T-cell (primary cell): ENCODE data around the gene TENM4. TPM values are rescaled to one million over a fixed set of nuclear protein-coding genes. Genes with fewer than 3 reads are reported as not detected.

ENCODE experiments used
- ATAC-seq, 4 experiments: fragments of 200-7000 bp in 3 of 4; fragments of 150-1000 bp in 1 of 4; cut with Tn5 transposase; replicated peaks in 1 of 4; 1 replicate in 3 of 4; 2 replicates in 1 of 4; pipeline ENCODE4 v1.10.0; 2021; ENCODE audit warnings: moderate library complexity in 3 of 4, mild to moderate bottlenecking in 2 of 4, moderate number of reproducible peaks in 1 of 4
- CTCF ChIA-PET, 2 donors: fragments of 300-600 bp; sonication (Branson Sonifier 250); formaldehyde crosslinking; loops; one replicate each; lab custom pipeline; 2022; ENCODE audit warnings: antibody characterized with exemption in 2 of 2; lab: Charles Lee
- POLR2A ChIA-PET, 2 donors: fragments of 300-600 bp; sonication (Branson Sonifier 250); formaldehyde crosslinking; loops; one replicate each; lab custom pipeline; 2022; ENCODE audit warnings: antibody characterized with exemption in 2 of 2; lab: Charles Lee
- DNase-seq, 35 experiments: peaks; one replicate each; pipeline versions ENCODE4 v3.0.0 to v3.0.0-alpha.2; 2013 to 2023
- H3K27ac ChIP-seq: one replicate; pipeline ENCODE4 v1.5.1; 2013; ENCODE audit warnings: low read length
- H3K27me3 ChIP-seq, 2 experiments: replicated peaks in 1 of 2; 1 replicate in 1 of 2; 2 replicates in 1 of 2; pipeline versions ENCODE4 v1.6.1 to v1.7.0; 2013; ENCODE audit warnings: low read length in 1 of 2, mixed read lengths in 1 of 2; ENCODE audit not compliant: control insufficient read depth in 2 of 2, insufficient read depth in 2 of 2; ENCODE audit errors: extremely low read depth in 1 of 2
- H3K36me3 ChIP-seq, 2 donors: 1 replicate in 1 of 2; 2 replicates in 1 of 2; pipeline versions ENCODE4 v1.6.1 to v1.7.0; 2013; ENCODE audit warnings: low read length in 1 of 2; ENCODE audit not compliant: control insufficient read depth in 2 of 2, insufficient read depth in 1 of 2; ENCODE audit errors: extremely low read depth in 1 of 2
- H3K4me1 ChIP-seq, 2 experiments: 1 replicate in 1 of 2; 2 replicates in 1 of 2; pipeline versions ENCODE4 v1.6.1 to v1.7.0; 2013; ENCODE audit warnings: low read length in 2 of 2, mixed read lengths in 1 of 2; ENCODE audit not compliant: insufficient read depth in 2 of 2, control insufficient read depth in 1 of 2; ENCODE audit errors: extremely low read depth in 1 of 2
- H3K4me3 ChIP-seq, 2 donors: 1 replicate in 1 of 2; 2 replicates in 1 of 2; pipeline versions ENCODE4 v1.5.1 to v1.7.0; 2013; ENCODE audit warnings: mild to moderate bottlenecking in 2 of 2, low read length in 1 of 2, moderate library complexity in 1 of 2; ENCODE audit not compliant: control insufficient read depth in 1 of 2; ENCODE audit errors: extremely low read depth in 1 of 2
- H3K9me3 ChIP-seq: 2 replicates; pipeline ENCODE4 v1.7.0; 2013
- H3K27ac Mint-ChIP-seq, 2 donors: one replicate each; pipeline ENCODE4 v1.8.0; 2020 to 2021; ENCODE audit warnings: mild to moderate bottlenecking in 2 of 2, mixed read lengths in 2 of 2
- H3K27me3 Mint-ChIP-seq, 2 donors: one replicate each; pipeline ENCODE4 v1.8.0; 2021 to 2022; ENCODE audit warnings: mixed read lengths in 2 of 2
- H3K36me3 Mint-ChIP-seq: one replicate; pipeline ENCODE4 v1.8.0; 2021; ENCODE audit warnings: mixed read lengths
- H3K4me1 Mint-ChIP-seq, 3 donors: one replicate each; pipeline ENCODE4 v1.8.0; 2020 to 2022; ENCODE audit warnings: mixed read lengths in 3 of 3, mild to moderate bottlenecking in 1 of 3
- H3K4me3 Mint-ChIP-seq, 3 donors: one replicate each; pipeline ENCODE4 v1.8.0; 2020 to 2022; ENCODE audit warnings: mild to moderate bottlenecking in 3 of 3, mixed read lengths in 3 of 3, moderate library complexity in 3 of 3
- H3K9me3 Mint-ChIP-seq, 3 donors: one replicate each; pipeline ENCODE4 v1.8.0; 2020 to 2022; ENCODE audit warnings: mixed read lengths in 3 of 3
- WGBS: methylation state at CpG from one replicate; pipeline ENCODE4 v1.1.5; 2013; ENCODE audit warnings: missing lambda C conversion rate; ENCODE audit not compliant: insufficient coverage; 5-methylcytosine and 5-hydroxymethylcytosine counted together
- total RNA-seq, 35 experiments: library from RNA in 6 of 35; stranded (reverse) in 6 of 35; fragments of 120-200 nt in 1 of 35; gene quantifications; one replicate each; pipeline versions ENCODE4 v1.2.1 to v1.2.4 and lab custom pipeline; 2013 to 2026

Gene TENM4
- total RNA-seq, 5 donors from 2014 or later (not counting 1 experiment from before 2014, with no cell fraction given), result 0.03 to 0.35 (median 0.03) TPM; not detected in 2

DNA sequence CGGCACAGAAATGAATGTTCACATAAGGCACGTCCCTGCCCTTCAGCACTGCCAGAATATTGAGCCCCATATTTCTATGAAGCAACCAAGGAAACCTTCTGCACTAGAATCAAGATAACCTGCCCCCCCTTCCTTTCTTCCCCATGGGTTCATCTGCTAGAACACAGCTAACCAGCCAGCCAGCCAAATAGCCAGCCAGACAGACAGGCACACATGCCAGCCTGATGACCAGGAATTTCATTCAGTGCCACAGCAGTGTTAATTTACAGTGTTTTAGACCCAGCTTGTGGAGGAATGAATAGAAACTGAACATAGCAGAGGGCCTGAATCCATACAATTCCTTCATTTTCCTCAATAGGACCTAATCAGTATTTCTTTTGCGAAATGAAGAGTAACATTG lies 57.0 kb downstream of the TENM4 start:
- POLR2A ChIA-PET, result no interaction called here
- Histone ChIP-seq H3K36me3 (no peaks in the 10 kb centered on the region), H3K27me3 (no peaks in the 10 kb centered on the region), H3K4me1 (no peaks in the 10 kb centered on the region), H3K9me3 (no peaks in the 10 kb centered on the region), H3K27ac (no peak overlapping the region), H3K4me3 (no peak overlapping the region)
- 75% methylated on average over 3 of the region's 3 CpGs for WGBS
- Mint-ChIP-seq H3K36me3 (no peaks in the 10 kb centered on the region), H3K27me3 (peaks cover 3 to 8% of the 10 kb centered on the region in 2 donors), H3K9me3 (peaks cover 0 to 4% (median 0%) of the 10 kb centered on the region in 3 donors), H3K27ac (no peak overlapping the region), H3K4me1 (no peaks in the 10 kb centered on the region), H3K4me3 (no peak overlapping the region)
- ATAC-seq, result no peak
- DNase-seq, result no peak
- CTCF ChIA-PET, result no interaction called here

DNA sequence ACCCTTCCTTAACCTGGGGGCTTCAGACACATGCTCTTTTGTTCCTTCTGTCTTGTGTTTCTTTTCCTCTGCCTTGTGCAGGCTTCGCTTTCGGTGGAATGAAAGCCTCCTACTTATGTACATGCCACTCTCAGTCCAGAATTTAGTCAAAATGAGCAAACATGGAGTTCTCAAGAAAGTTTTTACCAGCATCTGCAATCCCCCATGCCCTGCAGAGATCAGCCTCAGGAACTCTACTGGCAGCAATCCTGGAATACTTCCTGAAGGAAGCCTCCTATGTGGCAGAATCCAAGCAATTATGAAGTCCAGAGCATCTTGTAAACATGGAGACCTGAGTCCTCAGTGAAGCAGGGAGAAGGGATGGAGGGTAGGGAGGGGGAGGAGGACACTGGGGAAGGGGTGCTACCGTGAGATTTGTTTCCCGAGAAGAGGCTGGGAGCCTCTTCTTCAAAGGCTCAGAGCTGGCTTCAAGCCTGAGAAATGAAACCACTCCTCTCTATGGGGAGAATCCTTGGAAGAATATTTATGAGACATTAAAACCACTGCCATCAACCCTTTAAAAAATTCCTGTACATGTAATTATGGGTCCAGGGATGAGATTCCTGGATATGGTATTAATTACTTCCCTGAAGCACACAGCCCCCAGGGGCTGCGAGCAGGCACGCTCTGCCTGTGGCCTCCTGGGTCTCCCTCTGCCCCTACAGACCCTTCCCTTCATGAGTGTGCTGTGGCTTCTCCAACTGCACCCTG lies 58.4 kb downstream of the TENM4 start:
- CTCF ChIA-PET, result no interaction called here
- Histone ChIP-seq H3K36me3 (no peaks in the 10 kb centered on the region), H3K27ac (no peak overlapping the region), H3K4me1 (no peaks in the 10 kb centered on the region), H3K4me3 (no peak overlapping the region), H3K9me3 (no peaks in the 10 kb centered on the region), H3K27me3 (no peaks in the 10 kb centered on the region)
- DNase-seq (no peak), ATAC-seq (no peak)
- no peak overlapping the region for H3K27ac Mint-ChIP-seq
- H3K27me3 Mint-ChIP-seq, result peaks cover 3 to 5% of the 10 kb centered on the region in 2 donors
- H3K4me3 Mint-ChIP-seq, result no peak overlapping the region
- no peaks in the 10 kb centered on the region for H3K4me1 Mint-ChIP-seq
- no peaks in the 10 kb centered on the region for H3K36me3 Mint-ChIP-seq
- POLR2A ChIA-PET, result no interaction called here
- WGBS, result 78% methylated on average over 4 of the region's 6 CpGs
- peaks cover 0 to 4% (median 0%) of the 10 kb centered on the region in 3 donors for H3K9me3 Mint-ChIP-seq

DNA sequence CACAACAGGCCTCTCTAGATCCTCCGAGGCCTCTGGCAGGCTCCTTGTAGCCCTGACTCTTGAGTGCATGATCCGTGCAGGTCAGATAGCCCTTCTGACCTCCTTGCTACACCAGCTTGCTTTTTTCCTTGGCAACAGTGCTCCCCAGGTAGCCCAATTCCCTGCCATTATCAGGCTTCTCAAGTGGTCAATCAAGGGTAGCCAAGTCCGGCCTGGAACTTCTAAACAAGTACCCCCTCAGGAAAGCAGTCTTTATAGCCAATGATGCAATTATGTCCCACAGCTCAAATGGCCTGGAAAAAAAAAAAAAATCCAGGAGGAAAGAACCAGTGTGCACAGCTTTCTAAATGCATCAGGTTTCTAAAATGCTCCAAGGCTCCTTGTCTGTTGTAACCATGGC lies 59.8 kb downstream of the TENM4 start:
- no peaks in the 10 kb centered on the region for H3K4me1 ChIP-seq
- peaks cover 3 to 9% of the 10 kb centered on the region in 2 donors for H3K27me3 Mint-ChIP-seq
- peaks cover 0 to 4% (median 0%) of the 10 kb centered on the region in 3 donors for H3K9me3 Mint-ChIP-seq
- no peak for ATAC-seq
- ChIA-PET POLR2A (no interaction called here), CTCF (interaction anchor here in 1 of 2 donors (0.6 to 0.8 kb wide), 2 partner anchors 26 to 41 kb away, joined by 3 read pairs; no protein-coding TSS in a partner anchor)
- no peak overlapping the region for H3K27ac Mint-ChIP-seq
- no peak overlapping the region for H3K4me3 Mint-ChIP-seq
- no peak overlapping the region for H3K4me3 ChIP-seq
- H3K36me3 ChIP-seq, result no peaks in the 10 kb centered on the region
- H3K9me3 ChIP-seq, result no peaks in the 10 kb centered on the region
- no peaks in the 10 kb centered on the region for H3K4me1 Mint-ChIP-seq
- 48% methylated on average over 3 of the region's 3 CpGs for WGBS
- H3K27ac ChIP-seq, result no peak overlapping the region
- no peaks in the 10 kb centered on the region for H3K27me3 ChIP-seq
- H3K36me3 Mint-ChIP-seq, result no peaks in the 10 kb centered on the region
- no peak for DNase-seq

DNA sequence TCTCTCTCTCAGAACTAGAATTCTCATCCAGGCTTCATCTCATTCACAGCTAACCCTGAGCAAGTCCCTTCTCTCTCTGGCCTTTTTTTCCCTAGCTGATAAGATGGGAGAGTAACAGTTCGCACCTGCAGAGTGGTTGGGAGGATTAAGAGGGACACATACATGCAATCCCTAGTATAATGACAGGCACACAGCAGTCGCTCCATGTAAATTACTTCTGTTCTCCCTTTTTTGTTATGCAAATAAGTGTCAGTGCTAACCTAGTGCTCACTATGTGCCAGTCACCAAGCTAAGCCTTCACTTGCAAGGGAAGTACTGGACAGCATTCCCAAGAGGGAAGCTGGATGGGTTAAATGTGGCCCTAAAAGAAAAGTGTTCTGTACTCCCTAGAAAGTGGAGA lies 63.4 kb downstream of the TENM4 start:
- H3K9me3 Mint-ChIP-seq, result peaks cover 0 to 3% (median 0%) of the 10 kb centered on the region in 3 donors
- H3K36me3 ChIP-seq, result no peaks in the 10 kb centered on the region
- no peak overlapping the region for H3K27ac ChIP-seq
- no peaks in the 10 kb centered on the region for H3K9me3 ChIP-seq
- no peaks in the 10 kb centered on the region for H3K4me1 ChIP-seq
- no peaks in the 10 kb centered on the region for H3K36me3 Mint-ChIP-seq
- no peak overlapping the region for H3K4me3 ChIP-seq
- ChIA-PET POLR2A (no interaction called here), CTCF (no interaction called here)
- DNase-seq, result no peak
- no peak for ATAC-seq
- peaks cover 0 to 5% of the 10 kb centered on the region in 2 donors for H3K27me3 Mint-ChIP-seq
- no peak overlapping the region for H3K27ac Mint-ChIP-seq
- H3K4me3 Mint-ChIP-seq, result no peak overlapping the region
- no peaks in the 10 kb centered on the region for H3K27me3 ChIP-seq
- no peaks in the 10 kb centered on the region for H3K4me1 Mint-ChIP-seq
- no CpG with 5 or more reads among the region's 2 CpGs for WGBS

DNA sequence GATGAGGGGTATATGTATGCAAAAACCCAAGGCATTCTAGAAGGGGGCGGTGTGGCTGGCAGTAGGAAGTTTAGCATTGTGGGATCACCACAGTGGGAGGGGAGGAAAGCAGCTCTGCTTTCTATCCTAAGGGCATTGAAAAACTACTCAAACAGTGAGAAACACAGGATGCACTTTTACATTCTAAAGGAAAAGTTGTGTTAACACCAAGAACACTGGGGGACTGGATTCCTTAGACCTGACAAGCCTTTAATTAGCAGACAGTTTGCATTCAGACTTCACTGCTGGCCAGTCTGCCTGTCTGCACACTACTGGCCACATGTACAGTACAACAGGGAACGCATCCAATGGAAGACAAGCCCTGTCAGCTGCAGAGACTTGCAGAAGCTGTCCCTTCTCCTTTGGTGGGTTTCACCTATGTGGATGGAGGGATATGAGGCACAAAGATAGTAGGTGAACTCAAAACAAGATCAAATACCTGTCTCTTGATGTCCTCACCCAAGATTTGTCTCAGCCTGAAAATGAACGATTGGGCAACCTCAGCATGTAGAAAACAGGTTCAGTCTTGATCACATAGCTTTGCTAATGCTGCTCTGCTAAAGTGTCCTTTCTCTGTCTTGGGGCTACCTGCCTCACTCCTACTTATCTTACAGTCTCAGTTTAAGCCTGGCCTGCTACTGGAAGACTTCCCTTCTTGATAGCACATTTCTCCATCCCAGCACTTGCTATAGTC lies 64.8 kb downstream of the TENM4 start:
- H3K4me1 Mint-ChIP-seq, result no peaks in the 10 kb centered on the region
- POLR2A ChIA-PET, result no interaction called here
- H3K4me3 Mint-ChIP-seq, result no peak overlapping the region
- Histone ChIP-seq H3K9me3 (no peaks in the 10 kb centered on the region), H3K4me3 (no peak overlapping the region), H3K27me3 (no peaks in the 10 kb centered on the region), H3K4me1 (no peaks in the 10 kb centered on the region), H3K27ac (no peak overlapping the region), H3K36me3 (no peaks in the 10 kb centered on the region)
- CTCF ChIA-PET, result no interaction called here
- ATAC-seq, result no peak
- no peaks in the 10 kb centered on the region for H3K36me3 Mint-ChIP-seq
- peaks cover 0 to 5% of the 10 kb centered on the region in 2 donors for H3K27me3 Mint-ChIP-seq
- no peak overlapping the region for H3K27ac Mint-ChIP-seq
- DNase-seq, result no peak
- peaks cover 0 to 3% (median 0%) of the 10 kb centered on the region in 3 donors for H3K9me3 Mint-ChIP-seq
- WGBS, result 37% methylated on average over 2 of the region's 3 CpGs

DNA sequence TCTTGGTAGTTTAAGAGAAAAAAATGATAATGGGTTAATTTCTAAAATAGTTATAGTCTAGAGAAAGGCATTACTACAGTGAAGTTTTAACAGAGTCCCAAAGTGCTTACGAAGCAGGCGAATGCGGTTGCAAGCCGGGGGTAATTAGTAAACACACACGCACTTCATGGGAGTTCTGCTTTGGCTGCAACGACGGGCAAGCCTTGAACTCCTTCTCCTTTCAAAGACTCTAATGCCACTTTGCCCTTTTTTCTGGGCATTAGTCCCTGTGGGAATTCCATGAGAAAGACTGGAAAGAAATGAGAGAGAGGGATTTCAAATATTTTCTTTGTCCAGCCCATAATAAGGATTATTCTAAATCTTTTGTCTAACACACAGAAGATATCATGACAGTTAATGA lies 66.1 kb downstream of the TENM4 start:
- H3K27me3 ChIP-seq, result no peaks in the 10 kb centered on the region
- H3K9me3 Mint-ChIP-seq, result peaks cover 0 to 7% (median 0%) of the 10 kb centered on the region in 3 donors
- no peaks in the 10 kb centered on the region for H3K4me1 Mint-ChIP-seq
- DNase-seq (no peak), ATAC-seq (no peak)
- H3K27ac ChIP-seq, result no peak overlapping the region
- no peak overlapping the region for H3K27ac Mint-ChIP-seq
- H3K4me1 ChIP-seq, result no peaks in the 10 kb centered on the region
- no peaks in the 10 kb centered on the region for H3K36me3 Mint-ChIP-seq
- H3K4me3 Mint-ChIP-seq, result no peak overlapping the region
- H3K4me3 ChIP-seq, result no peak overlapping the region
- CTCF ChIA-PET, result interaction anchor here in 1 of 2 donors (0.6 kb wide), 1 partner anchor 122 kb away, joined by 3 read pairs; no protein-coding TSS in a partner anchor
- no peaks in the 10 kb centered on the region for H3K9me3 ChIP-seq
- 46% methylated on average over 4 of the region's 7 CpGs for WGBS
- POLR2A ChIA-PET, result no interaction called here
- H3K27me3 Mint-ChIP-seq, result peaks cover 5% of the 10 kb centered on the region in 2 donors
- no peaks in the 10 kb centered on the region for H3K36me3 ChIP-seq
